GM21423 (cell line): ENCODE measurements around the gene RETREG1.
"Not testable (repeated sequence)": the region's sequence is repeated elsewhere in the genome, so short reads cannot be mapped to it uniquely, and the experiment has no call there.

Source experiments
- ATAC-seq: cut with Tn5 transposase; IDR thresholded peaks from one replicate; pipeline ENCODE4 v1.9.1; 2021; ENCODE audit warnings: mild to moderate bottlenecking, moderate library complexity; ENCODE audit not compliant: unreplicated experiment

The RETREG1 gene

GRCh38 chr5:16493261-16493660, 123.5 kb downstream of the RETREG1 start:
- no peak for ATAC-seq

GRCh38 chr5:16492398-16493140, 124.2 kb downstream of the RETREG1 start:
- ATAC-seq = no peak

- ATAC-seq = no peak
These were observed 125.9 kb downstream of the RETREG1 start for GRCh38 chr5:16490911-16491310.

GRCh38 chr5:16489322-16489791, 127.4 kb downstream of the RETREG1 start:
- no peak for ATAC-seq

GRCh38 chr5:16487456-16487855, 129.3 kb downstream of the RETREG1 start:
- no peak for ATAC-seq

GRCh38 chr5:16486711-16487111, 130.1 kb downstream of the RETREG1 start:
- no peak for ATAC-seq

GRCh38 chr5:16485656-16486055, 131.1 kb downstream of the RETREG1 start:
- no peak for ATAC-seq

- no peak for ATAC-seq
These were observed 132.7 kb downstream of the RETREG1 start for GRCh38 chr5:16484081-16484480.

- ATAC-seq = no peak
These were observed 133.4 kb downstream of the RETREG1 start for GRCh38 chr5:16483361-16483760.

GRCh38 chr5:16482891-16483290, 133.9 kb downstream of the RETREG1 start:
- no peak for ATAC-seq

GRCh38 chr5:16480821-16481538, 135.8 kb downstream of the RETREG1 start:
- no peak for ATAC-seq

- ATAC-seq = no peak
These were observed 136.7 kb downstream of the RETREG1 start for GRCh38 chr5:16480144-16480543.

GRCh38 chr5:16477541-16477940, 139.3 kb downstream of the RETREG1 start:
- ATAC-seq = no peak

GRCh38 chr5:16476417-16476816, 140.4 kb downstream of the RETREG1 start:
- not testable (repeated sequence) for ATAC-seq

GRCh38 chr5:16471387-16471786, 145.4 kb downstream of the RETREG1 start:
- no peak for ATAC-seq

GRCh38 chr5:16467363-16468219, 149.2 kb downstream of the RETREG1 start:
- peak; percentile 66 for ATAC-seq

GRCh38 chr5:16465544-16466432, 151.0 kb downstream of the RETREG1 start, which contains the start of gene ZNF622:
ZNF622 (minus strand) TSS chr5:16465800; CDS start chr5:16465665, 135 bp downstream.
- ATAC-seq = peak; percentile 83

- no peak for ATAC-seq
These were observed 151.9 kb downstream of the RETREG1 start for GRCh38 chr5:16464664-16465543.

- no peak for ATAC-seq
These were observed 152.6 kb downstream of the RETREG1 start for GRCh38 chr5:16464231-16464630.
